DOHH2 (cell line): Measurements from ENCODE around the gene RHBDD3.

Source experiments
- CTCF ChIP-seq: fragments of 200-600 bp; sonication (generic); IDR thresholded peaks from one replicate; pipeline ENCODE4 v1.5.1; 2014; ENCODE audit warnings: antibody characterized with exemption, mild to moderate bottlenecking, low read depth, low read length; ENCODE audit not compliant: poor library complexity, severe bottlenecking
- EZH2phosphoT487 ChIP-seq: fragments of 200-600 bp; sonication (generic); IDR thresholded peaks from 2 replicates; pipeline ENCODE4 v1.6.1; 2017; ENCODE audit warnings: borderline replicate concordance, mild to moderate bottlenecking, antibody characterized with exemption, low read length, moderate library complexity, mixed read lengths

DNA sequence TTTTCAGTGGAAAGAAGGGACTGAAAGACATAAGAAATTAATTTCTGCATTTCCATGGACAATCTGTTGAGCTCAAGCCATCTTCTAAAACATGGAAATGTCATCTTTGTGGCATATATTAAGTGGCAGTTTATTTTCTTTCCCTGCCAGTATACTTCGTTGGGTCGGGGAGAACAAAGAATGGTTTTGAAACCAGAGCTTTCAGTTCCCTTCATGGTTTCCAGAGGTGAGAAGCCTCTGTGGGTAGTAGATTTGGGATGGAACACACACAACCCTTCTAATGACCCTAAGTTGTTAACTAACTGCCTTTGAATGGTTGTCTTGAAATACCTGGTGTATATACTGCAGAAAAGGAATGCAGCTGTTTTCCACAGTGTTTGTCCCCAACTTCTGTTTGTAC is 21.1 kb upstream of the RHBDD3 start:
- TF ChIP-seq CTCF (no peak), EZH2phosphoT487 (no peak)
